Measurements from ENCODE around the gene TBC1D1.

The TBC1D1 gene

DNA sequence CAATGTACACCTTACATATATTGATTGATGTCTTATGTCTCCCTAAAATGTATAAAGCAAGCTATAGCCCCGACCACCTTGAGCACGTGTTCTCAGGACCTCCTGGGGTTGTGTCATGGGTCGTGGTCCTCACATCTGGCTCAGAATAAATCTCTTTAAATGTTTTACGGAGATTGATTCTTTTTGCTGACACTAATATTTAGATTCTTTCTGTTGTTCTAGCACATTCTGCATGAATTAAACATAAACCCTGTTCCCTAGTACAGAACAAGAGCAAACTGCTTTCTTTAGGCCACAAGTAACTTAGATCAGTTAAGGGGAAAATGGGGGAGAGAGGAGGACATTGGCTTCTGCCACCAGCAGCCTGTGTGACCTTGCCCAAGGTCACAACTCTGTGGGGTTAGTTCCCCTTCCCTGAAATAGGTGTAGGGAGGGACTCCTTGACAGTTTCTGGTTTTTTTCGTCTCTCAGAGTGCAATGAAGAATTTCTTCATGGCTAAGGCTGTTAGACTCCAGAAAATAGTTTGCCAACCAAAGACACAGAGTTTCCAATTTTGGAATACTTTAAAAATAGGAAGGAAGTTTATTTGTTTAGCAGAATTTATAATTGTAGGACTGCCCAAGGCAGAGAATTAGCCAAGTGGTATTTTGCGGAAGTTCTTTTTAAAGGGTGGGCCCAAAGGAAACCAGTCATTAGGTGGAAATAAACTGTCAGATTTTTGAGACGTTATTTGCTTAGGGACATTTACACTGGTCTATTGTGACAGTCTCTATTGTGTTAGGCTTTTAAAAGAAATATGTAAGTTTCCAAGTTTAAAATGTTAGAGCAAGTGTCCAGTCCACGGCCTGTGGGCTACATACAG, 98.7 kb downstream of the TBC1D1 start:
- DNase-seq (ENCODE audit: low read depth in 2 of 2, low spot score in 1 of 2) = no peak

DNA sequence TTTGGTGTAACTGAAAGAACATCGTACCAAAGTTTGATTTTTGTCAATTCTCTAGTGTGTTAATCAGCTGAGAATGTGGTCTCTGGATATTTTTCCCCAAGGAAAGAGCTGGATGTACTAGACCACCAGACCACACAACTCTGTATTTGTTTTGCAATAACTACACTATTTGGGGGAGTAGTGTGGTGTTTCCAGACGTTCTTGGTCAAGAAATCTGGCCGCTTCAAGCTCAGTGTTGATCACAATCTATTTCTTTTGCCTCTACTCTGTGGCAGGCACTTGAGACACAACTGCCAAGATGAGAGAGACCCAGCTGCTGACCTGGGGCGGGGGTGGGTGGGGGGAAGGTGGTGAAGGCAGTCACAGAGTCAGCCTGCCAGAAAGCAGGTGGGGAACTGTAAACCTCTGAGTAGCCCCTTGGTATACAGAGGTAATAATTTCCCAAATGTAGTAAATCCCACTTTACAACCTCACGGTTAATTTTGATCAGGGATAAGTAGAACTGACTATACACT, 99.9 kb downstream of the TBC1D1 start:
- DNase-seq (ENCODE audit: low read depth in 2 of 2, low spot score in 1 of 2) = no peak

DNA sequence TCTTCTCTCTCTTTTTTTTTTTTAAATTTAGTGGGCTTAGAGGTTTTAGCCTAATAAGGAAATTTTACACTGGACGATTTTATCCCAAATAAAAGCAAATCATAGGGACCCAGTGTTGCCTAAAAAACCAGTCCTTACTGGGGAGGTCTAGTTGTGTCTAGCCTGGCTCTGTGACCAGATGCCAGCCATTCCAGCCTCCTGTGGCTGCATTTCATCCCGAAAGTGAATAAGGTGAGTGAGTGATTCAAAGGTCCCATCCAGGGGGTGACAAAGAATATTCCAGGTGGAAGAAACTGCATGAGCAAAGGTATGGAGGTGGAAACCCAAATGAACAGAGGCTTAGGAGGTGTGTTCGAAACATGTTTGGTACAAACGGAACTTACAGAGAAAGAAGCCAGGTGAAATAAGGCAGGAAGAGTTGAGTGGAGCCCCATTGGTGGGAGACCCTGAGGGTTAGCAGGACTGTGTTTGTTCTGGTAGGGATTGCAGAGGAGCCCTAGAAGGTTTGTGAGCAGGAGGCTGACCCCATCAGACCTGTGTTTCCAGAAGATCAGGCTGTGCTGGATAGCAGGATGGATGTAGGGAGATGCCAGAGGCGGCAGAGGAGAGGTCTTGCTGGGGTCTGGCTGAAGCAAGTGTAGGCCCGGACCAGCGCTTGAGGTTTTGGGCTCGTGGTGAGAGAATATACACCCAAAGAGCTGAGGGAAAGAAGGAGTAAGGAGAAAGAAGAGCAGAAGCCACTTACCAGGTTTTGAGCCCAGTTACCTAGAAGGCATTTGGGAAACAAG, 100.9 kb downstream of the TBC1D1 start:
- no peak for DNase-seq (ENCODE audit: low read depth in 2 of 2, low spot score in 1 of 2)

DNA sequence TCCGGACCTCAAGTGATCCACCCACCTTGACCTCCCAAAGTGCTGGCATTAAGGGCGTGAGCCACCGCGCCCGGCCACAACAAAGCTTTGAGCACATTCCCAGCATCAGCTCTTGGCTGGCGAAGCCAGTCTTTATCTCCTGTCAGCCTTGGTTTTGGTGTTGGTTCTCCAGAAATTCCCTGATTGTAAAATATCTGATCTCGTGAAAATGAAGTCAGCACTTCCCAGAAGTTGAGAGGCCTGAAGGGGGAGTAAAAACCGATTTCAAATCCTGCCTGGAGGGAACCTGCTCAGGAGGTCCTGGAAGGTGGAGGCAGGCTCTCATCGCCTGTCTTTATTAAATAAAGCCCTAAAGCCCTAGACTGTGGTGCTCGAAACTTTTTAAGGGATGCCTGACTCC, 102.9 kb downstream of the TBC1D1 start:
- no peak for DNase-seq (ENCODE audit: low read depth in 2 of 2, low spot score in 1 of 2)

DNA sequence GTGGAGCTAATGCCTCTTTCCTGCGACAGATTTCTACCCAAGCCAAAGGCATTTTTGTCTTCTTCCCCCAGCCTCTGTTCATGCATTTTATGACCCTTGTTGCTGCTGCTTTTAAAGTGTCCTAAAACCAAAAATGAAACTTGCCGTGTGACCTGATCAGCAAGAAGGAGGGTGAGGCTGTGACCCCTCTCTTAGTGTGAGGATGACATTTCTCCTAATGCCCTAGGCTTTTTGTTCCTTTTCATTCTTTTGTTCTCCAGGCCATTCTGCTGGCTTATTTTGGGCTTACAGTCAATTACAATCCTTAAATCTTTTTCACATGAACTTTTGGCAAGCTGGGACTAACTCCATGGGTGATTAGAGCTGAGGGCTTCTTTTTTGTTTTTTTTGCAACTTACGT, 103.7 kb downstream of the TBC1D1 start:
- DNase-seq (ENCODE audit: low read depth in 2 of 2, low spot score in 1 of 2) = no peak

DNA sequence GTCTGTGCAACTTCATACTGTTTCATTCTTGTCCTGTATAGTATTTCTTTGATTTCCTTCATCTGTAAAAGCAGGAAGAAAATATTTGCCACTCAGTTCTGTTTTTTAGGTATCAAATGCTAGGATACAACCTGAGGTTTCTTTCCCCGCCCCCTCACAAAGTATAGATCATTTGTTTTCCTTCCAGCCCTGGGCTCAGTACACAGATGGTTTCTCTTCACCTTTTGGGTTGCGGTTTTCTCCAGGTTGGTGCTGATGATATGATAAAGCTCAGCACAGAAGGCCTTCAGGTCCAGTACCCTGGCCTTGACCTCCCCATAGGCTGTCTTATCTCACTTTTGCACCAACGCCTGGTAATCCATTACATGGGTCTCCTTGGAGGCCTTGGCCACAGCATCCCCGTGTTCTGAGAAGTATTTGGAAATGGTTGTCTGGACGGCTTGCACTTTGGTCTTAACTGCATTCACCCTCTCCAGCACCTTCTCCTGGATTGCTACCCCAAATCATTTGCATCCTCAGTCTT, 104.5 kb downstream of the TBC1D1 start:
- DNase-seq (ENCODE audit: low read depth in 2 of 2, low spot score in 1 of 2) = no peak

DNA sequence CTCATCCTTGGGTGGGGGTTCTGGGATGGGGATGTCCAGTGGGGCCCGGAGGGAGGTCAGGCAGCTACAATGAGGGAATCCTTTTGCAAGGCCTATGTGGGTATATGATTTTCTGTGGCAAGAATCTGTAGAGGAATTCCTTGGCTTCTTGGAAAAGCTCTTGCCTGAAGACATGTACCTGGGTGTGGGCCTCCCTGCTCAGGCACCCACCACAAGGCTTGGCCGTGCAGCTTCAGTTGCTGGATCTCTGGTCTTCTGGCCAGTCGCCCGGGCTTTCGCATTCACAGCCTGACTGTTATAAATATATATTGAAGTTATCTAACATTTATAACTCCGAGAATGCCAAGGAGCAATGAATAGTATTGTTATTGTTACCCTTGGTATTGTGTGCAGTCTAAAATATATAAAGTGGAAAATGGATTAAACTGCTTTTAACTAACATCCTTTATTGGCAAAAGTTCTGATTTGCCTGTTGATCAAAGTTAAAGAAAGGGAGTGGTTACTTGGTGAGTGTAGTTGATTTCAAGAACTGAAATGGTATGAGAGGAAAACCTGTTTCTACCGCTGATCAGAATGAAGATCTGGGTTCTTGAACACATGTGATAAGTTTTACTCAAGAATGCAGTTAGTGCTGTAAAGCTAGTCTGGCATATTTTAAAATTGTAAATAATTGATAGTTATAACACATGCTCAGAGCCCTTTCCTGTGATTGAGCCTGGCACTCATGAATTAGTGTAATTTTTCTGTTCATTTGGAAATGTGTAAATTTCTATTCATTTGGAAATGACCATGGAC, 105.3 kb downstream of the TBC1D1 start:
- DNase-seq (ENCODE audit: low read depth in 2 of 2, low spot score in 1 of 2) = no peak

DNA sequence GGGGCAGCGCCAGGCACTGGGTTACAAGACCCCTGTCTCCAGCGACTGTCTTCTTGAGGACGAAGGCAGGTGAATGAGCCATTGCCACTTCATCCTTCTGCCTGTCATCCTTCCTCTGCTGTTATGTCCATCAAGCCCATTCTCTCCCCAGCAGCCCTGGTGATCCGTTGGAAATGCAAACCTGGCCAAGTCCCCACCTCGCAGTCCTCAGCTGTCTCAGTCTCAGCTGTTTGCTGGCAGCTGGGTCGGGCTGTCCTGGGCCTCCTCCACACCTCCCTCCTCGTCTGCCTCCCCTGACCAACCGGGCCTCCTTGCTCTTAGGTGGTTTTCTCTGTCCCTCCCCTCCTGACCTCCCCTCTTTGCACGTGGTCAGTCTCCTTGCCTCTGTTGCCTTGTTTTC, 107.3 kb downstream of the TBC1D1 start:
- no peak for DNase-seq (ENCODE audit: low read depth in 2 of 2, low spot score in 1 of 2)

DNA sequence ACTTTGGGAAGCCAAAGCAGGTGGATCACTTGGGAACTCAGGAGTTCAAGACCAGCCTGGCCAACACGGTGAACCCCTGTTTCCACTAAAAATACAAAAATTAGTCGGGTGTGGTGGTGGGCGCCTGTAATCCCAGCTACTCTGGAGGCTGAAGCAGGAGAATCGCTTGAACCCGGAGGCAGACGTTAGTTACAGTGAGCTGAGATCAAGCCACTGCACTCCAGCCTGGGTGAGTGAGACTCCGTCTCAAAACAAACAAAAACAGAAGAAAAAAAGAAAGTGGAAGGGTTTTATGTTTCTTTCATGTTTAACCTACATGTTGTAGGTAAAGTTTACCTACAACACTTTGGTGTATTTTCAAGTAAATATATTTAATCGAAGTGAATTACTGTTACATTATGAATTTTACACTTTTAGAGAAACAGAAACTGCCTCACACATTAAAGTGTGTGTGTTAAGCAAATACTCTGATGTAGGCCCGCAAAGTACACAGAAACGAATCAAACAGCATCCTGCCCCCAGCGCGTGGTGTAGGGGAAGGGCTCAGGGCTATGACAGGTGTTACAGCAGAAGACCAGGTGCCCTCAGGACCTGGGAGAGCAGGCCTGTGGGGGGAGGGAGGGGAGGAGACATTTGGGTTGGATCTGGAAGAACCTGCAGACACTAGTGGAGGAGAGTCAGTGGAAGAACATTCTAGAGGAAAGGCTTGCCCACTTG, 108.3 kb downstream of the TBC1D1 start:
- DNase-seq (ENCODE audit: low read depth in 2 of 2, low spot score in 1 of 2) = no peak

DNA sequence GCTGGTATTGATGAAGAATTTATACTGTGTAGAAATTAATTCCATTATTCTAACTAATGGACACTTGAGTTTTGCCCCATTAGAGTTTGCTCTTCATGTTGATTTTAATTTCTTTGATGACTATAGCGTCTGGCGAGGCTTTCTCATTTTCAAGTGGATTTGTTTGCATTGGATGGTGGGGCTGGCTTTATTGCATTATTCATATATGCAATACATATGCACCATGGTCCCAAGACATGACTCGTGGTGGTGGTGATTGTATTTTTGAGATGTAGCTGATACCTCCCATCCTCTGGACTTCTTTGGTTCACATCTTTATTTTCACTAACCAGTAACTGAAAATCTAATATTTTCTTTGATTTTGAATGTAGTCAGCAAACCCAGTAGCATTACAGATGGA, 109.1 kb downstream of the TBC1D1 start:
- no peak for DNase-seq (ENCODE audit: low read depth in 2 of 2, low spot score in 1 of 2)

DNA sequence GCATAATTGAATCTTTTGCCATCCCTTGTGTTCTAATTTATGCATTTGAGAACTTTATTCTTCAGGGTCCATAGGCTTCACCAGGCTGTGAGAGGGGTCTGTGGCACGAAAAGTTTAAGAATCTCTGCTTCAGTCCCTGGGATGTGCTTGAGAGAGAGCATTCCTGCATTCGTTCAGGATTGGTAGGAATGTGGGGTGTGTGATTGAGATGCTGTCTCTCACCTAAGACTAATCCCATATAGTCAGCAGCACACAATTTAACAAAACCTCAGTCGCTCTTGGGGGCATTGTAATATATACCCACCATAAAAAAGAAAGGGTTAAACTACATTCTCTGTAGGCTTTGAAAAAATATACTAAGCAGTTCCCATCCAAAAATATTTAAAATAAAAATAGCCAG, 111.0 kb downstream of the TBC1D1 start:
- DNase-seq (ENCODE audit: low read depth in 2 of 2, low spot score in 1 of 2) = no peak

DNA sequence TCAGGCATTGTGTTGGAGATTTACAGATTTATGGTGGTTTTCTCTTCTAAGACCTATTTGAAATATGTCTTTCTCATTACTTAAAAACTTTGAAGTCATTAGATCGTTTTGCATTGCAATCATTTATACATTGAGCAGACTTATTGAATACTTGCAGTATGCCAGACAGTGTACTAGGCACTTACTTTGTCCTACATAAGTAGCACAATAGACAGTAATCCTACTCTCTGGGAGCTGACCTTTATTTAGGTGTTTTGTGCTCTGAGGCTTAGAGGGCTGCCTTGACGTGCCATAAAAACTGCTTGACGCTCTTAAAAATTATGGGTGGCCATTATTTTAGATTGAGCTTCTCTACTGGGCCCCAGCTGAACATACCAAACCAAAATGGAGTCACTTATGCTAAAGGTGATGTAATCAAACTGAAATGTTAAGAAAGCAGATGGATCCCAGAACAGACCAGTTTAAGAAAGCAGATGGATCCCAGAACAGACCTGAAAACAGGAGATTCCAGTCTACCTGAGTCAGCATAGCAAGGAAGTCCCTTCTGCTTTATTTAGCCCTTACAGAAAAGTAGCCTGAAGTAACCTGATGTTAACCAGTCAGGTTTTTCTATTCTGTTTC, 111.7 kb downstream of the TBC1D1 start:
- DNase-seq (ENCODE audit: low read depth in 2 of 2, low spot score in 1 of 2) = no peak

DNA sequence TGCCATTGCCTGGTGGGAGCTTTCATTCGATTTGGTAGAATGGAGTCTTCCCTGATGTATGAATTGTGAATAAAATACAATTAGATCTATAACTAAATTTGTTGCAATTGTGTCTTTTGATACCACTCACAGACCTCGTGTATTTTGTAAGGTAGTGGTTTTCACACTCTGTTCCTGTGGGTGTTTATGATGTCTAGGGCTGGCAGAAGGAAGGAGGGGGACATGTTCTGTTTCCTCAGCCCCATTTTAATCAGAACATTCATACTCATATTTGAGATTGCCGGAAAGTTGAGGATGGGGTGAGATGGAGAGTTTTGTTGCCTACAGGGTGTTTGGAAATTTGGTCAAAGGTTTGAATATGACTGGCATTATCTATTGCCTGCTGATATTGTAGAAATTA, 112.2 kb downstream of the TBC1D1 start:
- no peak for DNase-seq (ENCODE audit: low read depth in 2 of 2, low spot score in 1 of 2)

DNA sequence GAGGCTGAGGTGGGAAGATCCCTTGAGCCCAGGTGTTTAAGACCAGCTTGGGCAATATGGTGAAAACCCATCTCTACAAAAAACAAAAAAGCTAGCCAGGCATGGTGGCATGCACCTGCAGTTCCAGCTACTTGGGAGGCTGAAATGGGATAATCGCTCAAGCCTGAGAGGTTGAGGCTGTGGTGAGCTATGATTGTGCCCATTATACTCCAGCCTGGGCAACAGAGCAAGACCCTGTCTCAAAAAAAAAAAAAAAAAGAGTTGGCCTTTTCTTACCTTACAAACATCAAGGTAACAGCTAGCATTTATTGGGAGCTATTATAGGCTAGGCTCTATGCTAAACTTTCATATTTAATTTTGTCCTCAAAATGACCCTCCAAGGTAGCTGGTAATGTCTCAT, 112.7 kb downstream of the TBC1D1 start:
- no peak for DNase-seq (ENCODE audit: low read depth in 2 of 2, low spot score in 1 of 2)

DNA sequence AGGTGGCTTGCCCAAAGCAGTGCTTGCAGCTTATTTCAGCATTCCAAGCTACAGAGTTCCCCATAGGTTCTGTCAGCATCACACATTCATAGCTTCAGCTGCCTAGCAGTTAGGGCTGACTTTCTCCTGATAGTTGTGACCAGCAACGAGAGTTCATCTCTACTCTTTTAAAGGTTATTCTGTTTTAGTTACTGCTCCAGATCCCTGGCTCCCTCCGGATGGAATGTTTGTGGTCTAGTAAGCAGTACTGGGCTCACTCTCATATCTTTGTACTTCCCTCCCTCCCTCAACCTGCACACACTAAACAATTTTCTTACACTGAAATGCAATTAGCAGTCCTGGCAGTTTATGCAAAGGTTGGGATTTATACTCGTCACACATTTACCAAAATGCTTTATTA, 113.2 kb downstream of the TBC1D1 start:
- DNase-seq (ENCODE audit: low read depth in 2 of 2, low spot score in 1 of 2) = no peak

DNA sequence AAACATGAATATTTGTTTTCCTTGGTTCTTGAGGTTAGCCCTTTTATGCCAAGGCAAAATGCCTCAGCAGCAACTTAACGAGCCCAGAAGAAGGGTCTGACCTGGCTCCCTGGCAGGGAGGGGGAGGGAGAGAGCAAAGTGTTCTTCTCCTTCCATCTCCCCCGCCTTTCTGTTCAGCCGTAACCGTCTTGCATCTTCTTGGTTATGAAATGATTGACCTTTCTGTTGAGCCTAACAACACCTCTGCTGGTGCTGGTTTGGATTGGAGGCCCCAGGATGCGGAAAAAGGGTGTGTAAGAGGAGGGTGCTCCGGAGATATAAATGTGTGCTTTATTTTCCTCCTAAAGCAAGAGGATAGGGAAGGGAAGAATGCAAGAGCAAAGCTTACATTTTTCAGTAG, 114.0 kb downstream of the TBC1D1 start:
- no peak for DNase-seq (ENCODE audit: low read depth in 2 of 2, low spot score in 1 of 2)

DNA sequence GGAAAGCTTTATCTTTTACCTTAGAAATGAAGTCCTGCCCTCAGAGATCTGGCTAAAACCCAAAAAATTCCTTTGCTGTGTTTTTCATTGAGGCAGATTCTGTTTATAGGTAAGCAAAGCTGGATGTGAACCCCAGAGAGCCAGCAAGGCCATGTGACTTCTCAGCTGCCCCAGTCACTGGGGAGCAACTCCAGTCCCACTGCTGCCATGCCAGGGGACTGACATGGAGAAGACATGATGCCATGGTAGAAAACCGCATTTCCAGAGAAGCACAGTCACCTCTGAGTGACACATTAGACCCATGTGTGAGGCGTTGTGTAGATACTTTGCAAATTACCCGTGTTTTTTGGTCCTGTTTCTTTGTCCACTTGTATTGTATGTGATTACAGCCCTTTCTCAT, 114.8 kb downstream of the TBC1D1 start:
- DNase-seq (ENCODE audit: low read depth in 2 of 2, low spot score in 1 of 2) = no peak

DNA sequence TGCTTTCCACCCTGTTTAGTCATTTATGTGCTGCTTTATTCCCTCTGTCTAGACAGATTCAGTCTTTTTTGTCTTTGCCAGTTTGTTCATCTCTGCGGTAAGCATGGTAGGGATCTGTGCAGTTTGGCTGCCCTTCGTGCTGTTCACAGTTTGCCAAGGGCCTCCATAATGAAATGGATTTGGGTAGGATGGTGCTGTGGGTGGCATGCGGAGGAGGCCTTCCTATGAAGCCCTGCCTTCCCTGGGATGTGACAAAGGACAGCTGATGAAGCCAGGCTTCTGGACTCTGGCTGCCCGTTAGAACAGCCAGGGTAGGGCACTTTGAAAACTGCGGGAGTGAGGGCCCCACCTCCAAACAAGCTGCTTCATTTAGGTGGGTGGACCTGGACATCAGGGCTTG, 116.8 kb downstream of the TBC1D1 start:
- no peak for DNase-seq (ENCODE audit: low read depth in 2 of 2, low spot score in 1 of 2)

DNA sequence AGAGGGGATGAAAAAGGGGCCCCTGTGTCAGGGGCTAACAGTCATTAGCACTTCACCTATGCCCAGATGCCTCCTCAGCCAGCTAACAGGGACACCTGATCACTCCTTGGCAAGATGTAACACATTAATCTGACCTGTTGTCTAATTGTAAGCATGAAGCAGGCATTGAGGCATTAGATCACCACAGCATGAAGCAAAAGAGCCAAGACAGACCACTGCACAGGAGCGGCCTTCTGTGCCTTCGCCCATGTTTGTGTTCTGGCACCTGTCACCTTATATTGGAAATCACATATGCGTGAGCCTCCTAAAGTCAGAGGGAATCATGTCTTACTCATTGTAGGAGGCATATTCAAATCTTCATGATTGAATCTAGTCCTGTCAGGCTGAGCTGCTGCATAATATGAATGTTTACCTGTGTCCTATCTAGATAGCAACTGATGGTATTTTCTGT, 117.7 kb downstream of the TBC1D1 start:
- no peak for DNase-seq (ENCODE audit: low read depth in 2 of 2, low spot score in 1 of 2)

DNA sequence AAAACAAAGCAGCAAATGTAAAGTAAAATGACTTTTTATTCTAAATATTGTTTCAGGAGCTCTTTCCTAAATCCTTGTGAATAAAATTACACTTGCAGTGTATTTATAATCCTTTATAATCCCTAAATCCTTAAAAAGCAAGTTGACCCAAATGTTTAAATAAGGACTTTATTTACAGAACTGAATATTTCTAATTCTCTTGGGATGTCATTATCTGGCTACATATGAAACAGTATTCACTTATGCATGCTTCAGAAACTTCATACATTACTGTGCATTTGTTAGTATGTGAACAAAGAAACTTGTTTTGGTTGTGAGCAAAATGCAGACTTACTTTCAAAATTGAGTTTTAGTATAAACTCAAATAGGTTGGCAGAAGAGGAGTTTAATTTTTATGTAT, 118.5 kb downstream of the TBC1D1 start:
- DNase-seq (ENCODE audit: low read depth in 2 of 2, low spot score in 1 of 2) = no peak

Measured in stimulated activated CD8-positive, alpha-beta memory T cell treated with anti-CD3 and anti-CD28 coated beads, Interleukin-4, amount 100 ng/mL, for 4 hours (primary cell).